SK-N-SH (cell line): ENCODE data around the gene PIP4K2A. TPM values are rescaled to one million over a fixed set of nuclear protein-coding genes. Genes with fewer than 3 reads are reported as not detected.
"Not testable (repeated sequence)": the region's sequence is repeated elsewhere in the genome, so short reads cannot be mapped to it uniquely, and the experiment has no call there.

Source experiments
- CTCF ChIA-PET: fragments of 300-600, 350-600 bp; formaldehyde crosslinking; extraction: SDS; loops from one replicate; lab custom pipeline; 2021; lab: Yijun Ruan, JAX
- POLR2A ChIA-PET: fragments of 350-600 bp; sonication (Branson Sonifier 250); formaldehyde crosslinking; extraction: SDS; loops from one replicate; lab custom pipeline; 2020; ENCODE audit warnings: antibody characterized with exemption, inconsistent platforms; lab: Yijun Ruan, JAX
- DNase-seq: peaks from one replicate; pipeline ENCODE4 v3.0.0; 2012
- H2AFZ ChIP-seq: fragments of 200-600 bp; sonication (generic); 2 replicates; pipeline ENCODE4 v1.8.1; 2016; ENCODE audit warnings: antibody characterized with exemption, mild to moderate bottlenecking, low read depth
- H3F3A ChIP-seq: fragments of 200-600 bp; sonication (generic); replicated peaks from 2 replicates; pipeline ENCODE3; 2016; ENCODE audit warnings: antibody characterized with exemption, mild to moderate bottlenecking; ENCODE audit not compliant: insufficient read depth
- H3K27ac ChIP-seq, 2 experiments: fragments of 200-500 bp in 1 of 2; fragments of 200-600 bp in 1 of 2; sonication (Bioruptor generic) in 1 of 2; sonication (generic), shearing (Covaris generic) in 1 of 2; 2 replicates each; pipeline versions ENCODE4 v1.5.1 to v1.6.1; 2014 to 2016; ENCODE audit warnings: low read depth in 2 of 2, inconsistent platforms in 1 of 2, low read length in 1 of 2, mild to moderate bottlenecking in 1 of 2, mixed read lengths in 1 of 2
- H3K27me3 ChIP-seq: fragments of 200-600 bp; sonication (generic), shearing (Covaris generic); 2 replicates; pipeline ENCODE4 v1.6.1; 2016; ENCODE audit warnings: mixed run types; ENCODE audit not compliant: insufficient read depth
- H3K36me3 ChIP-seq, 2 experiments: fragments of 200-500 bp in 1 of 2; fragments of 200-600 bp in 1 of 2; sonication (Bioruptor generic) in 1 of 2; sonication (generic) in 1 of 2; replicated peaks in 1 of 2; 2 replicates each; pipeline versions ENCODE3 to v1.5.1; 2014 to 2016; ENCODE audit warnings: low read length in 1 of 2, mild to moderate bottlenecking in 1 of 2; ENCODE audit not compliant: insufficient read depth in 2 of 2, control insufficient read depth in 1 of 2
- H3K4me1 ChIP-seq, 2 experiments: fragments of 200-500 bp in 1 of 2; fragments of 200-600 bp in 1 of 2; sonication (Bioruptor generic) in 1 of 2; sonication (generic), shearing (Covaris generic) in 1 of 2; 2 replicates each; pipeline versions ENCODE4 v1.5.1 to v1.6.1; 2014 to 2016; ENCODE audit warnings: low read depth in 1 of 2, low read length in 1 of 2, mixed run types in 1 of 2; ENCODE audit not compliant: insufficient read depth in 2 of 2, control insufficient read depth in 1 of 2
- H3K4me2 ChIP-seq: fragments of 200-600 bp; sonication (generic), shearing (Covaris generic); 2 replicates; pipeline ENCODE4 v1.6.1; 2017; ENCODE audit warnings: mixed run types
- H3K4me3 ChIP-seq, 2 experiments: fragments of 200-500 bp in 1 of 2; fragments of 200-600 bp in 1 of 2; sonication (Bioruptor generic) in 1 of 2; sonication (generic), shearing (Covaris generic) in 1 of 2; 2 replicates each; pipeline versions ENCODE4 v1.5.1 to v1.8.1; 2014 to 2016; ENCODE audit warnings: low read depth in 2 of 2, inconsistent platforms in 1 of 2, low read length in 1 of 2, mild to moderate bottlenecking in 1 of 2, mixed read lengths in 1 of 2, moderate library complexity in 1 of 2
- H3K79me2 ChIP-seq: fragments of 200-600 bp; sonication (generic); 2 replicates; pipeline ENCODE4 v1.8.1; 2017; ENCODE audit warnings: mild to moderate bottlenecking; ENCODE audit not compliant: insufficient read depth
- H3K9ac ChIP-seq: fragments of 200-600 bp; sonication (generic); 2 replicates; pipeline ENCODE4 v1.6.1; 2017; ENCODE audit warnings: mixed run types
- H3K9me2 ChIP-seq: fragments of 200-600 bp; sonication (generic); 2 replicates; pipeline ENCODE4 v1.6.1; 2017; ENCODE audit warnings: mixed run types
- H3K9me3 ChIP-seq: fragments of 200-600 bp; sonication (generic); 2 replicates; pipeline ENCODE4 v1.6.1; 2017; ENCODE audit warnings: mixed run types, mild to moderate bottlenecking, moderate library complexity
- H4K20me1 ChIP-seq: fragments of 200-600 bp; sonication (generic); 2 replicates; pipeline ENCODE4 v1.6.1; 2017; ENCODE audit warnings: mild to moderate bottlenecking, mixed run types; ENCODE audit not compliant: insufficient read depth
- CHD2 ChIP-seq: fragments of 150-350 bp; IDR thresholded peaks from 2 replicates; pipeline ENCODE4 v1.6.1; 2018; ENCODE audit warnings: low read length; ENCODE audit not compliant: partially characterized antibody
- FOXJ3 ChIP-seq: sonication (generic); formaldehyde crosslinking; IDR thresholded peaks from 2 replicates; pipeline ENCODE4 v1.5.1; 2020; ENCODE audit warnings: mild to moderate bottlenecking, missing genetic modification reagents
- FOXM1 ChIP-seq: IDR thresholded peaks from 2 replicates; pipeline ENCODE4 v1.4.0; 2012; ENCODE audit warnings: low read depth, mild to moderate bottlenecking
- NFIC ChIP-seq: IDR thresholded peaks from 2 replicates; pipeline ENCODE4 v1.4.0; 2012; ENCODE audit warnings: borderline replicate concordance
- NRF1 ChIP-seq: IDR thresholded peaks from 2 replicates; pipeline ENCODE4 v1.6.1; 2012; ENCODE audit warnings: low read depth, mild to moderate bottlenecking, low read length
- PBX3 ChIP-seq: IDR thresholded peaks from 2 replicates; pipeline ENCODE4; 2012
- RCOR1 ChIP-seq: fragments of 150-350 bp; IDR thresholded peaks from 2 replicates; pipeline ENCODE4 v1.6.1; 2017; ENCODE audit warnings: antibody characterized with exemption, low read length
- REST ChIP-seq: IDR thresholded peaks from 2 replicates; pipeline ENCODE4 v1.6.1; 2012; ENCODE audit warnings: mild to moderate bottlenecking, low read depth, low read length, moderate library complexity
- RFX5 ChIP-seq: IDR thresholded peaks from 2 replicates; pipeline ENCODE4 v1.6.1; 2012; ENCODE audit warnings: mild to moderate bottlenecking, improper control_type of control experiment, low read length
- RXRA ChIP-seq: IDR thresholded peaks from 2 replicates; pipeline ENCODE4 v1.4.0; 2012; ENCODE audit warnings: low read depth, mild to moderate bottlenecking, borderline replicate concordance
- SMC3 ChIP-seq: IDR thresholded peaks from 2 replicates; pipeline ENCODE4 v1.6.1; 2012; ENCODE audit warnings: low read depth, low read length, improper control_type of control experiment
- USF1 ChIP-seq: IDR thresholded peaks from 2 replicates; pipeline ENCODE4 v1.4.0; 2012; ENCODE audit warnings: low read depth, borderline replicate concordance
- WGBS: methylation state at CpG from one replicate; pipeline ENCODE4 v1.1.6; 2017; ENCODE audit warnings: low lambda C conversion rate; 5-methylcytosine and 5-hydroxymethylcytosine counted together
- polyA plus RNA-seq, 3 experiments: library from polyadenylated mRNA; depleted of rRNA; stranded (reverse); fragments of >200 nt; gene quantifications; 2 replicates each; pipeline ENCODE4 v1.2.3, GENCODE V29; 2012

The PIP4K2A gene
- polyA plus RNA-seq, 1 of the 3 experiments (the other 2 are of a cell fraction): 10.8 TPM

GRCh38 chr10:22527520-22527919 lies 186.9 kb downstream of the PIP4K2A start:
- H3K9me2 ChIP-seq: no peaks in the 10 kb centered on the region
- no peak overlapping the region for H3K4me3 ChIP-seq
- H3K27me3 ChIP-seq: no peaks in the 10 kb centered on the region
- POLR2A ChIA-PET: no interaction called here
- H3F3A ChIP-seq: no peaks in the 10 kb centered on the region
- no peak overlapping the region for H3K9ac ChIP-seq
- no peaks in the 10 kb centered on the region for H3K79me2 ChIP-seq
- WGBS: 83% methylated on average over 2 of the region's 2 CpGs
- H2AFZ ChIP-seq: no peak overlapping the region
- H3K36me3 ChIP-seq: no peaks in the 10 kb centered on the region
- CTCF ChIA-PET: no interaction called here
- H3K4me2 ChIP-seq: no peak overlapping the region
- no peaks in the 10 kb centered on the region for H3K9me3 ChIP-seq
- TF ChIP-seq USF1: no peak
- no peak for DNase-seq
- H4K20me1 ChIP-seq: no peaks in the 10 kb centered on the region
- H3K4me1 ChIP-seq: no peaks in the 10 kb centered on the region; a peak in 1 of 4 replicates
- H3K27ac ChIP-seq: no peak overlapping the region

GRCh38 chr10:22524333-22524732 lies 190.0 kb downstream of the PIP4K2A start:
- H3K27ac ChIP-seq, H3F3A ChIP-seq, H3K9ac ChIP-seq, H2AFZ ChIP-seq, H4K20me1 ChIP-seq, H3K9me3 ChIP-seq, H3K4me1 ChIP-seq, H3K4me2 ChIP-seq, H3K27me3 ChIP-seq, H3K36me3 ChIP-seq, H3K4me3 ChIP-seq, H3K9me2 ChIP-seq, H3K79me2 ChIP-seq, DNase-seq, CTCF ChIA-PET: not testable (repeated sequence)
- POLR2A ChIA-PET: interaction anchor here (0.6 kb wide), 1 partner anchor 208 kb away, joined by 3 read pairs; the partner anchor contains the start of gene COMMD3

GRCh38 chr10:22520645-22521044 lies 193.7 kb downstream of the PIP4K2A start:
- H3K9me2 ChIP-seq, H3K9me3 ChIP-seq, DNase-seq, H3K4me2 ChIP-seq, H3K9ac ChIP-seq, H3K79me2 ChIP-seq, H2AFZ ChIP-seq, H3K4me1 ChIP-seq, H3K36me3 ChIP-seq, H3F3A ChIP-seq, H3K4me3 ChIP-seq, H3K27me3 ChIP-seq, POLR2A ChIA-PET, H3K27ac ChIP-seq, H4K20me1 ChIP-seq: not testable (repeated sequence)
- CTCF ChIA-PET: interaction anchor here (0.7 kb wide), 1 partner anchor 284 kb away, joined by 3 read pairs; no protein-coding TSS in a partner anchor

- Histone ChIP-seq H4K20me1 (no peaks in the 10 kb centered on the region), H3K4me1 (no peaks in the 10 kb centered on the region), H2AFZ (no peak overlapping the region), H3K9me2 (no peaks in the 10 kb centered on the region), H3K9ac (no peak overlapping the region), H3K79me2 (no peaks in the 10 kb centered on the region), H3K4me2 (no peak overlapping the region), H3K4me3 (no peak overlapping the region), H3K27ac (no peak overlapping the region), H3K36me3 (no peaks in the 10 kb centered on the region), H3F3A (no peaks in the 10 kb centered on the region), H3K27me3 (no peaks in the 10 kb centered on the region), H3K9me3 (no peaks in the 10 kb centered on the region)
- ChIA-PET CTCF (interaction anchor here (1.4 kb wide), 1 partner anchor 470 kb away, joined by 4 read pairs; no protein-coding TSS in a partner anchor), POLR2A (no interaction called here)
- DNase-seq: no peak
- 62% methylated on average over 3 of the region's 3 CpGs for WGBS
- TF ChIP-seq NFIC (no peak), NRF1 (no peak), SMC3 (no peak), RCOR1 (no peak), REST (no peak), RXRA (no peak), PBX3 (no peak), FOXM1 (no peak), FOXJ3 (CRISPR knock-in tag) (no peak), RFX5 (no peak), CHD2 (no peak)
Observed at GRCh38 chr10:22518167-22518724, 196.1 kb downstream of the PIP4K2A start.
